ENCODE data around the gene LHX5.

DNA sequence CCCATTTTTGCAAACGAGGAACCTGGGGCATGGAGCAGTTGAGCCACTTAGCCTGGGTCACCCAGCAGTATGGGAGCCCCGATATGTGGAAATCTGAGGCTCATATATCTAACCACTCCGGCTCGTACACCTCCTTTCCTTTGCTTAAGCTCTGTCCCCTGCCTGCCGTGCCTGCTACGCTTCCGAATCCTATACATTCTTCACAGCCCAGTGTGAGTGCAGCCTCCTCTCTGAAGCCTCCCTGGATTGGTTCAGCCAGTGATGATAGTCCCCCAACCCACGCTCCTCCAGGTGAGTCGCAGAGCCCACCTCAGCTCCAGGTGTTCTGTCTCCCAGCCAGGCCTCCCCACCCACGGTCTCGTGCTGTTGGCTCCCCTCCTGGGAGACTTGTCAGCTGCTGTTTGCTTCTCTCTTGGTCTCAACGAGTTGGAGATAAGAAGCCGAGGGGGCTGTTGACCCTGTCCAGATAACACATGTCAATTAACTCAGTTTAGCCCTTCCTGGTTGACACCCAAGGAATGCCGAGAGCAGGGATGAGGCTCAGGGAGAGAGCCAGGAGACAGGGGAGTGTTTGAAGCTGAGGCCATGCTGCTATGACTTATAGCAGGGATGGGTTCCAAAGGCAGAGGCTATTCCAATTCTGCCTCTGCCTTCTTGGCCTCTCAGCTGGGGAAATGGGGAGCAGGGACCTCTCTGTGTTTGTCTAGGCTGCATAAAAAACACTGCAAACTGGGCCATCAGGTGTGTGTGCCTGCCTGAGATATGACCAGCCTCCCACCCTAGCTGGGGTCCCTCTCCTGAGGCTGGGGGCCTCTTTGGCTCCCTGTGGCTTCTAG lies 30.5 kb downstream of the LHX5 start:
- TF ChIP-seq, protein P1, sequence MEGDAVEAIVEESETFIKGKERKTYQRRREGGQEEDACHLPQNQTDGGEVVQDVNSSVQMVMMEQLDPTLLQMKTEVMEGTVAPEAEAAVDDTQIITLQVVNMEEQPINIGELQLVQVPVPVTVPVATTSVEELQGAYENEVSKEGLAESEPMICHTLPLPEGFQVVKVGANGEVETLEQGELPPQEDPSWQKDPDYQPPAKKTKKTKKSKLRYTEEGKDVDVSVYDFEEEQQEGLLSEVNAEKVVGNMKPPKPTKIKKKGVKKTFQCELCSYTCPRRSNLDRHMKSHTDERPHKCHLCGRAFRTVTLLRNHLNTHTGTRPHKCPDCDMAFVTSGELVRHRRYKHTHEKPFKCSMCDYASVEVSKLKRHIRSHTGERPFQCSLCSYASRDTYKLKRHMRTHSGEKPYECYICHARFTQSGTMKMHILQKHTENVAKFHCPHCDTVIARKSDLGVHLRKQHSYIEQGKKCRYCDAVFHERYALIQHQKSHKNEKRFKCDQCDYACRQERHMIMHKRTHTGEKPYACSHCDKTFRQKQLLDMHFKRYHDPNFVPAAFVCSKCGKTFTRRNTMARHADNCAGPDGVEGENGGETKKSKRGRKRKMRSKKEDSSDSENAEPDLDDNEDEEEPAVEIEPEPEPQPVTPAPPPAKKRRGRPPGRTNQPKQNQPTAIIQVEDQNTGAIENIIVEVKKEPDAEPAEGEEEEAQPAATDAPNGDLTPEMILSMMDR (conservative IDR thresholded peaks at IDR 0.05) = no peak
- no peak for TF ChIP-seq EZH2 (IDR thresholded peaks at IDR 0.05; ENCODE audit: low read depth)

All from PC-9 (cell line).